Hepatocyte (in vitro differentiated cells): Measurements from ENCODE around the gene CDH6. TPM values are rescaled to one million over a fixed set of nuclear protein-coding genes. Genes with fewer than 3 reads are reported as not detected.

Source experiments
- DNase-seq: peaks from one replicate; pipeline ENCODE4 v3.0.0-alpha.2; 2016; ENCODE audit warnings: low spot score
- H2AFZ ChIP-seq: fragments of 200-600 bp; sonication (generic); 2 replicates; pipeline ENCODE4 v1.6.0; 2016; ENCODE audit warnings: antibody characterized with exemption, mild to moderate bottlenecking
- H3K27ac ChIP-seq: fragments of 200-600 bp; sonication (generic); 2 replicates; pipeline ENCODE4 v1.5.1; 2016; ENCODE audit warnings: mild to moderate bottlenecking
- H3K27me3 ChIP-seq: fragments of 200-600 bp; sonication (generic); 2 replicates; pipeline ENCODE4 v1.6.1; 2016
- H3K36me3 ChIP-seq: fragments of 200-600 bp; sonication (generic); replicated peaks from 2 replicates; pipeline ENCODE4 v1.5.1; 2016; ENCODE audit warnings: low read depth; ENCODE audit not compliant: insufficient read depth
- H3K4me1 ChIP-seq: fragments of 200-600 bp; sonication (generic); 2 replicates; pipeline ENCODE4 v1.5.1; 2016; ENCODE audit warnings: mild to moderate bottlenecking, moderate library complexity; ENCODE audit not compliant: insufficient read depth
- H3K4me2 ChIP-seq: fragments of 200-600 bp; sonication (generic); 2 replicates; pipeline ENCODE4 v1.6.0; 2016
- H3K4me3 ChIP-seq: fragments of 200-600 bp; sonication (generic); 2 replicates; pipeline ENCODE4 v1.5.1; 2016; ENCODE audit warnings: mild to moderate bottlenecking
- H3K79me2 ChIP-seq: fragments of 200-600 bp; sonication (generic); 2 replicates; pipeline ENCODE4 v1.6.0; 2017; ENCODE audit warnings: mild to moderate bottlenecking
- H3K9me2 ChIP-seq: fragments of 200-600 bp; sonication (generic); replicated peaks from 2 replicates; pipeline ENCODE4 v1.6.0; 2017; ENCODE audit warnings: mild to moderate bottlenecking; ENCODE audit not compliant: insufficient read depth
- H3K9me3 ChIP-seq: fragments of 200-600 bp; sonication (generic); 2 replicates; pipeline ENCODE4 v1.5.1; 2016; ENCODE audit warnings: low read depth, mild to moderate bottlenecking
- H4K20me1 ChIP-seq: fragments of 200-600 bp; sonication (generic); 2 replicates; pipeline ENCODE4 v1.6.0; 2016; ENCODE audit warnings: mild to moderate bottlenecking; ENCODE audit not compliant: insufficient read depth, poor library complexity, severe bottlenecking
- EZH2 ChIP-seq: fragments of 200-600 bp; sonication (generic); IDR thresholded peaks from 2 replicates; pipeline ENCODE4 v1.6.1; 2016; ENCODE audit warnings: antibody characterized with exemption, mild to moderate bottlenecking, borderline replicate concordance
- EZH2phosphoT487 ChIP-seq: fragments of 200-600 bp; sonication (generic); IDR thresholded peaks from one replicate; pipeline ENCODE4 v1.6.1; 2018; ENCODE audit warnings: antibody characterized with exemption, mild to moderate bottlenecking, low read depth, moderate library complexity; ENCODE audit not compliant: unreplicated experiment, severe bottlenecking
- WGBS: methylation state at CpG from one replicate; pipeline ENCODE4 v1.1.6; 2016; ENCODE audit warnings: low lambda C conversion rate; ENCODE audit errors: missing lambda C conversion rate; 5-methylcytosine and 5-hydroxymethylcytosine counted together
- polyA plus RNA-seq: library from polyadenylated mRNA; unstranded; fragments of >200 nt; fragmentation: Nextera tagmentation; extraction: Ambion mirVana; gene quantifications from 2 replicates; pipeline ENCODE4 v1.2.1, GENCODE V29; 2016
- total RNA-seq: library from RNA; depleted of rRNA; stranded (reverse); fragments of >200 nt; gene quantifications from 2 replicates; pipeline ENCODE4 v1.2.3, GENCODE V29; 2014
- TF ChIP-seq, protein P1 (sequence below): fragments of 200-600 bp; sonication (generic); IDR thresholded peaks from 2 replicates; pipeline ENCODE4 v1.5.1; 2016; ENCODE audit warnings: antibody characterized with exemption, mild to moderate bottlenecking; ENCODE audit not compliant: poor library complexity

The CDH6 gene
- total and polyA plus RNA-seq, 2 experiments from 2014 or later, result 11.6 to 36.9 TPM

- WGBS, result 95% methylated on average over 5 of the region's 5 CpGs
Observed at GRCh38 chr5:31270396-31270795, 76.9 kb downstream of the CDH6 start.

DNA sequence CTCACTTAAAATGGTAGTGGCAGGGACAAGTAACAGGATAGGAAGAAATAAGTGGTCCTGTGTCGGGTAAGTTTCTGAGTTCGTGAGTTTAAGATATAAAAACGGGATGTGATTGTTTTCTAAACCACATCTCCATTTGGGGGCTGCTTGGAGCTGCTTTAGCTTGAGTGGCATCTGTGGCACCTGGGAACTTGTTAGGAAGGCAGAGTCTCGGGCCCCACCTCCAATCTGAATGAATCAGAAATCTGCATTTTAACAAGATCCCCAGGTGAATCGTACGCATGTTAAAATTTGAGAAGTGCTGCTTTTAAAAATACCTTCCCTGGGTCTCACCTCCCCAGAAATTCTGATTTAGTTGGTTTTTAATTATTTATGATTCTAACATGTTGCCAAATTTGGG lies 78.1 kb downstream of the CDH6 start:
- Histone ChIP-seq H3K27me3 (no peaks in the 10 kb centered on the region), H4K20me1 (no peaks in the 10 kb centered on the region), H3K9me3 (no peaks in the 10 kb centered on the region), H3K79me2 (no peaks in the 10 kb centered on the region), H3K36me3 (no peaks in the 10 kb centered on the region), H2AFZ (no peak overlapping the region), H3K4me3 (no peak overlapping the region), H3K27ac (no peak overlapping the region), H3K9me2 (no peaks in the 10 kb centered on the region), H3K4me2 (no peak overlapping the region), H3K4me1 (no peaks in the 10 kb centered on the region)
- WGBS, result 87% methylated on average over 6 of the region's 6 CpGs
- DNase-seq, result no peak
- TF ChIP-seq EZH2 (no peak), EZH2phosphoT487 (no peak)
- TF ChIP-seq, protein P1, sequence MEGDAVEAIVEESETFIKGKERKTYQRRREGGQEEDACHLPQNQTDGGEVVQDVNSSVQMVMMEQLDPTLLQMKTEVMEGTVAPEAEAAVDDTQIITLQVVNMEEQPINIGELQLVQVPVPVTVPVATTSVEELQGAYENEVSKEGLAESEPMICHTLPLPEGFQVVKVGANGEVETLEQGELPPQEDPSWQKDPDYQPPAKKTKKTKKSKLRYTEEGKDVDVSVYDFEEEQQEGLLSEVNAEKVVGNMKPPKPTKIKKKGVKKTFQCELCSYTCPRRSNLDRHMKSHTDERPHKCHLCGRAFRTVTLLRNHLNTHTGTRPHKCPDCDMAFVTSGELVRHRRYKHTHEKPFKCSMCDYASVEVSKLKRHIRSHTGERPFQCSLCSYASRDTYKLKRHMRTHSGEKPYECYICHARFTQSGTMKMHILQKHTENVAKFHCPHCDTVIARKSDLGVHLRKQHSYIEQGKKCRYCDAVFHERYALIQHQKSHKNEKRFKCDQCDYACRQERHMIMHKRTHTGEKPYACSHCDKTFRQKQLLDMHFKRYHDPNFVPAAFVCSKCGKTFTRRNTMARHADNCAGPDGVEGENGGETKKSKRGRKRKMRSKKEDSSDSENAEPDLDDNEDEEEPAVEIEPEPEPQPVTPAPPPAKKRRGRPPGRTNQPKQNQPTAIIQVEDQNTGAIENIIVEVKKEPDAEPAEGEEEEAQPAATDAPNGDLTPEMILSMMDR, result no peak

More at GRCh38 chr5:31270396-31270795, 76.9 kb downstream of the CDH6 start:
- Histone ChIP-seq H3K4me1 (no peaks in the 10 kb centered on the region), H3K27ac (no peak overlapping the region), H3K4me2 (no peak overlapping the region), H3K79me2 (no peaks in the 10 kb centered on the region), H4K20me1 (no peaks in the 10 kb centered on the region), H3K36me3 (no peaks in the 10 kb centered on the region), H2AFZ (no peak overlapping the region), H3K27me3 (no peaks in the 10 kb centered on the region), H3K9me3 (no peaks in the 10 kb centered on the region), H3K4me3 (no peak overlapping the region), H3K9me2 (no peaks in the 10 kb centered on the region)
- DNase-seq, result peak; percentile 18
- TF ChIP-seq EZH2phosphoT487 (no peak), EZH2 (no peak)
- TF ChIP-seq, protein P1, result peak; percentile 56

GRCh38 chr5:31273161-31273560 lies 79.7 kb downstream of the CDH6 start:
- no peaks in the 10 kb centered on the region for H3K36me3 ChIP-seq
- no peak overlapping the region for H3K4me3 ChIP-seq
- H4K20me1 ChIP-seq, result no peaks in the 10 kb centered on the region
- H3K4me1 ChIP-seq, result no peaks in the 10 kb centered on the region
- DNase-seq, result no peak
- H3K9me3 ChIP-seq, result no peaks in the 10 kb centered on the region
- no peak overlapping the region for H3K27ac ChIP-seq
- no peaks in the 10 kb centered on the region for H3K9me2 ChIP-seq
- H3K27me3 ChIP-seq, result no peaks in the 10 kb centered on the region
- WGBS, result 84% methylated on average over 10 of the region's 10 CpGs
- TF ChIP-seq EZH2phosphoT487, result no peak
- TF ChIP-seq, protein P1, result no peak
- TF ChIP-seq EZH2, result no peak
- H3K79me2 ChIP-seq, result no peaks in the 10 kb centered on the region
- H2AFZ ChIP-seq, result no peak overlapping the region
- no peak overlapping the region for H3K4me2 ChIP-seq
